ENCODE results near the gene FHOD3.

FHOD3 gene

GRCh38 chr18:36620788-36621187, 323.3 kb downstream of the FHOD3 start:
- DNase-seq (ENCODE audit: low read depth in 4 of 4, low spot score in 1 of 4): no peak

- no peak for DNase-seq (ENCODE audit: low read depth in 4 of 4, low spot score in 1 of 4)
Measured at GRCh38 chr18:36622610-36623009, 325.1 kb downstream of the FHOD3 start.

GRCh38 chr18:36623091-36623490, 325.6 kb downstream of the FHOD3 start:
- no peak for DNase-seq (ENCODE audit: low read depth in 4 of 4, low spot score in 1 of 4)

GRCh38 chr18:36623681-36624190, 326.2 kb downstream of the FHOD3 start:
- DNase-seq (ENCODE audit: low read depth in 4 of 4, low spot score in 1 of 4): no peak

- DNase-seq (ENCODE audit: low read depth in 4 of 4, low spot score in 1 of 4): no peak
Measured at GRCh38 chr18:36624451-36625167, 327.1 kb downstream of the FHOD3 start.

GRCh38 chr18:36625386-36625785, 327.9 kb downstream of the FHOD3 start:
- no peak for DNase-seq (ENCODE audit: low read depth in 4 of 4, low spot score in 1 of 4)

GRCh38 chr18:36627637-36628036, 330.1 kb downstream of the FHOD3 start:
- no peak for DNase-seq (ENCODE audit: low read depth in 4 of 4, low spot score in 1 of 4)

- DNase-seq (ENCODE audit: low read depth in 4 of 4, low spot score in 1 of 4): no peak
Measured at GRCh38 chr18:36628435-36629137, 331.1 kb downstream of the FHOD3 start.

- no peak for DNase-seq (ENCODE audit: low read depth in 4 of 4, low spot score in 1 of 4)
Measured at GRCh38 chr18:36629138-36629530, 331.6 kb downstream of the FHOD3 start.

- no peak for DNase-seq (ENCODE audit: low read depth in 4 of 4, low spot score in 1 of 4)
Measured at GRCh38 chr18:36629836-36630235, 332.3 kb downstream of the FHOD3 start.

- DNase-seq (ENCODE audit: low read depth in 4 of 4, low spot score in 1 of 4): no peak
Measured at GRCh38 chr18:36630917-36631316, 333.4 kb downstream of the FHOD3 start.

GRCh38 chr18:36633961-36634412, 336.5 kb downstream of the FHOD3 start:
- DNase-seq (ENCODE audit: low read depth in 4 of 4, low spot score in 1 of 4): no peak

GRCh38 chr18:36634573-36635216, 337.2 kb downstream of the FHOD3 start:
- no peak for DNase-seq (ENCODE audit: low read depth in 4 of 4, low spot score in 1 of 4)

GRCh38 chr18:36635414-36636096, 338.0 kb downstream of the FHOD3 start:
- DNase-seq (ENCODE audit: low read depth in 4 of 4, low spot score in 1 of 4): no peak

- no peak for DNase-seq (ENCODE audit: low read depth in 4 of 4, low spot score in 1 of 4)
Measured at GRCh38 chr18:36636237-36636817, 338.8 kb downstream of the FHOD3 start.

GRCh38 chr18:36638224-36638623, 340.7 kb downstream of the FHOD3 start:
- DNase-seq (ENCODE audit: low read depth in 4 of 4, low spot score in 1 of 4): no peak

- no peak for DNase-seq (ENCODE audit: low read depth in 4 of 4, low spot score in 1 of 4)
Measured at GRCh38 chr18:36640021-36640952, 342.8 kb downstream of the FHOD3 start.

GRCh38 chr18:36643061-36643460, 345.5 kb downstream of the FHOD3 start:
- no peak for DNase-seq (ENCODE audit: low read depth in 4 of 4, low spot score in 1 of 4)

GRCh38 chr18:36648803-36649202, 351.3 kb downstream of the FHOD3 start:
- no peak for DNase-seq (ENCODE audit: low read depth in 4 of 4, low spot score in 1 of 4)

- DNase-seq (ENCODE audit: low read depth in 4 of 4, low spot score in 1 of 4): no peak
Measured at GRCh38 chr18:36649205-36649604, 351.7 kb downstream of the FHOD3 start.

All from stimulated activated CD4-positive, alpha-beta T cell treated with anti-CD3 and anti-CD28 coated beads, Interleukin-1b, Interleukin-23, amount 100 ng/mL, for 24 hours (primary cell).